Body of pancreas (tissue), 4 donors: ENCODE results near the gene TSR2. TPM values are rescaled to one million over a fixed set of nuclear protein-coding genes. Genes with fewer than 3 reads are reported as not detected.
A peak's percentile ranks its signal among the peaks of the same experiment; 100 is the strongest.

Experiments
- ATAC-seq: fragments of 150-250 bp; one replicate; pipeline ENCODE4 v1.9.1; 2016
- DNase-seq, 4 donors: peaks; one replicate each; pipeline ENCODE4 v3.0.0-alpha.2; 2019
- H3K27ac ChIP-seq, 4 donors: fragments of 200-600 bp; sonication (generic); 1 replicate in 3 of 4; 2 replicates in 1 of 4; pipeline versions ENCODE4 v1.5.1 to v1.6.1; 2016 to 2019; ENCODE audit warnings: mild to moderate bottlenecking in 1 of 4, mixed read lengths in 1 of 4, moderate library complexity in 1 of 4
- H3K27me3 ChIP-seq, 2 donors: fragments of 200-600 bp; sonication (generic); one replicate each; pipeline ENCODE4 v1.6.0; 2016; ENCODE audit warnings: mild to moderate bottlenecking in 1 of 2
- H3K36me3 ChIP-seq, 2 donors: fragments of 200-600 bp; sonication (generic); replicated peaks in 1 of 2; 2 replicates each; pipeline ENCODE4 v1.5.1; 2016; ENCODE audit warnings: low read depth in 2 of 2; ENCODE audit not compliant: insufficient read depth in 1 of 2
- H3K4me1 ChIP-seq: fragments of 200-600 bp; sonication (generic); one replicate; pipeline ENCODE4 v1.6.0; 2016
- H3K4me3 ChIP-seq, 2 donors: fragments of 200-600 bp; sonication (generic); 1 replicate in 1 of 2; 2 replicates in 1 of 2; pipeline ENCODE4 v1.5.1; 2016 to 2019
- H3K9me3 ChIP-seq, 3 donors: fragments of 200-600 bp; sonication (generic); 1 replicate in 2 of 3; 2 replicates in 1 of 3; pipeline ENCODE4 v1.5.1; 2016
- CTCF ChIP-seq, 7 experiments: fragments of 450-650 bp in 4 of 7; fragments of 200-600 bp in 3 of 7; sonication (generic) in 3 of 7; IDR thresholded peaks; one replicate each; pipeline ENCODE4 v1.5.1; 2016 to 2019; ENCODE audit warnings: antibody characterized with exemption in 7 of 7
- POLR2A ChIP-seq, 3 donors: fragments of 450-650 bp; IDR thresholded peaks; one replicate each; pipeline ENCODE4 v1.6.1; 2016; ENCODE audit warnings: antibody characterized with exemption in 3 of 3, mild to moderate bottlenecking in 2 of 3
- WGBS, 2 donors: methylation state at CpG; one replicate each; pipeline ENCODE4 v1.1.5; 2017; 5-methylcytosine and 5-hydroxymethylcytosine counted together
- intact Hi-C: fragments of 100-400 bp; cut with DNase I; formaldehyde crosslinking; loops from one replicate; pipeline ENCODE4 v1.15.1; 2023
- total RNA-seq, 2 donors: library from RNA; depleted of rRNA; stranded (reverse); fragments of >200 nt; gene quantifications; one replicate each; pipeline ENCODE4 v1.1.0, GENCODE V29; 2016

Gene TSR2
- total RNA-seq, 2 donors from 2014 or later: 11.2 to 14.8 TPM

DNA sequence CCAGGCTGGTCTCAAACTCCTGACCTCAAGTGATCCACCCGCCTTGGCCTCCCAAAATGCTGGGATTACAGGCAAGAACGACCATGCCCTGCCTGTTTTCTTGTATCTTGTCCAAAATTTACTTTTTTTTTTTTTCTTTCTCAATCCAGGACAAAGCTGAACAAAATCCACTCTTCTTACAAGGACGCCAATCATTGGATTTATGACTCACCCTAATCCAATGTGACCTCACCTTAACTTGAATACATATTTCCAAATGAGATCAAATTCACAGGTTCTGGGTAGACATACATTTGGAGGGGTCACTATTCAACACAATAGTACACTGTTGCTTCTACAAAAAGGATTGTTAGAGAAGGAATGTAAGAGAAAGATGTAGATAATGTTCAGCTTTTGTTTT, 18.0 kb upstream of the TSR2 start:
- Histone ChIP-seq H3K9me3 (no peaks in the 10 kb centered on the region), H3K4me1 (peaks cover 14% of the 10 kb centered on the region), H3K27ac (no peak overlapping the region), H3K36me3 (no peaks in the 10 kb centered on the region), H3K27me3 (no peaks in the 10 kb centered on the region), H3K4me3 (no peak overlapping the region)
- WGBS, 2 donors: 83 to 84% methylated on average over 3 of the region's 3 CpGs
- no peak for TF ChIP-seq CTCF (IDR thresholded peaks at IDR 0.05)
- TF ChIP-seq POLR2A (IDR thresholded peaks at IDR 0.05): no peak
- intact Hi-C loops: no loop called here
- ATAC-seq: no peak
- DNase-seq: no peak

DNA sequence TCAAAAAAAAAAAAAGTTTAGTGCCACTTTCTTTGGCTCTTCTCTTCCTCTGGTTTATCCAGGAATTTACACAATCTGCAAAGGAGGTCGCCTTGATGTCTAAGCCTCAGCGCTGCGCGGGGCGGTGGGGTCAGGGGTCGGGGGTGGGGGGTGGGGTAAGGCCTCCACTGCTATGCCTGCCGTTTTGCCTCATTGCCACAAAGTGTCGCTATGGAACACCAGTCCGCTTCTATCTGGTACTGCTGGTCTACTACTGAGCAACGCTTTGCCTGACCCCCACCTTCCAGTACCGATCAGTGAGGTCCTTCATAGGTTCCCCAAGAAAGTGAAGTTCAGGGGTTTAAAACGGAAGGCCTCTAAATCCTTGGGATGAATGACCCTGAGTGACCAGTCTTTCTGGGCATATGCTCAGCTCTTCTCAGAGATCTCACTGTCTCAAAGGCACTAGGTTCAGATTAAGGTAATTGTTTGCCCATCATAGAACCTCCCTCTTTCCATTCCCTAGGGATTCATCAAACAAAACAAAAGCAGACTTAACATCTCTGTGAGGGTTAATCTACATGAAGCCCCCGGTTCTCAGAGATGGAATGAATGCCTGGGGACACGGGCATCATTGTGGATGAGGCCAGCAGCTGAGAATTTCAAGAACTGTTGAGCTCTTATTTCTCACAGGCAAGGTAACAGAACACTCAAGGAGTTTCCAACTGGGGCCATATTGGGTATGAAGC, 16.9 kb upstream of the TSR2 start:
- no peak for TF ChIP-seq POLR2A (IDR thresholded peaks at IDR 0.05)
- TF ChIP-seq CTCF (IDR thresholded peaks at IDR 0.05): no peak
- no peaks in the 10 kb centered on the region for H3K9me3 ChIP-seq
- no peaks in the 10 kb centered on the region for H3K36me3 ChIP-seq
- no peak for DNase-seq
- no peak overlapping the region for H3K4me3 ChIP-seq
- intact Hi-C loops: no loop called here
- 58 to 72% methylated on average over 6 to 8 of the region's 14 CpGs for WGBS, 2 donors
- ATAC-seq: no peak
- H3K27ac ChIP-seq: no peak overlapping the region
- peaks cover 14% of the 10 kb centered on the region for H3K4me1 ChIP-seq
- H3K27me3 ChIP-seq: no peaks in the 10 kb centered on the region

DNA sequence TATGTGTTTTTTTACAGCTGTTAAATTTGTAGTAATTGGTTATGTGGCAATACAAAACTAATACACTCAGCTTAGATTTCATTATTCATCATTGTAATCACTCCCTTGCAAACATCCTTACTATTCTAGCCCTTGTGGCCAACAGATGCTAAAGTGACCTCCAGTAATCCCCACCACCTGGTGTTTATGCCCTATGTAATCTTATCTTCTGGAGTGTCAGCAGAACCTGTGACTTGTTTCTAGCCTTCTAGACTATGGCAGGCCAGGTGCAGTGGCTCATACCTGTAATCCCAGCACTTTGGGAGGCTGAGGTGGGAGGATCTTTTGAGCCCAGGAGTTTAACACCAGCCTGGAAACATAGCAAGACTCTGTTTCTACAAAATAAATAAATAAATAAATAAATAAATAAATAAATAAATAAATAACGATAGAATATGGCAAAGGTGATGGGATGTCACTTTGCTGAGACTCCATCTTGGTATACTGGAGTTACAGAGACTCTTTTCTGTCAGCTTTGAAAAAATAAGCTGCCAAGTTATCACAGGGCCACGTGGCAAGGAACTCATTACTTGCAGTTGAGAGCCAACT, 12.3 kb upstream of the TSR2 start:
- TF ChIP-seq POLR2A (IDR thresholded peaks at IDR 0.05) (no peak), CTCF (IDR thresholded peaks at IDR 0.05) (no peak)
- H3K9me3 ChIP-seq: no peaks in the 10 kb centered on the region
- no peak overlapping the region for H3K4me3 ChIP-seq
- DNase-seq: peak in 2 of 4 donors; percentile 32 to 33
- intact Hi-C loops: no loop called here
- ATAC-seq: peak; percentile 52
- 43 to 46% methylated on average over 2 of the region's 2 CpGs for WGBS, 2 donors
- no peaks in the 10 kb centered on the region for H3K36me3 ChIP-seq
- H3K4me1 ChIP-seq: no peaks in the 10 kb centered on the region
- no peaks in the 10 kb centered on the region for H3K27me3 ChIP-seq
- H3K27ac ChIP-seq: no peak overlapping the region

GRCh38 chrX:54430519-54430918, 9.7 kb upstream of the TSR2 start:
- no peaks in the 10 kb centered on the region for H3K27me3 ChIP-seq
- ATAC-seq (no peak), DNase-seq (no peak)
- H3K36me3 ChIP-seq: no peaks in the 10 kb centered on the region
- no peaks in the 10 kb centered on the region for H3K4me1 ChIP-seq
- no peaks in the 10 kb centered on the region for H3K9me3 ChIP-seq
- no peak overlapping the region for H3K27ac ChIP-seq
- no peak for TF ChIP-seq POLR2A (IDR thresholded peaks at IDR 0.05)
- TF ChIP-seq CTCF (IDR thresholded peaks at IDR 0.05): no peak
- H3K4me3 ChIP-seq: no peak overlapping the region
- intact Hi-C loops: no loop called here

- Histone ChIP-seq H3K27me3 (no peaks in the 10 kb centered on the region), H3K4me1 (peaks cover 7% of the 10 kb centered on the region), H3K4me3 (no peak overlapping the region), H3K9me3 (no peaks in the 10 kb centered on the region), H3K36me3 (no peaks in the 10 kb centered on the region), H3K27ac (no peak overlapping the region)
- no peak for TF ChIP-seq CTCF (IDR thresholded peaks at IDR 0.05)
- no peak for TF ChIP-seq POLR2A (IDR thresholded peaks at IDR 0.05)
- 60 to 78% methylated on average over 2 of the region's 2 CpGs for WGBS, 2 donors
- intact Hi-C loops: no loop called here
- ATAC-seq (no peak), DNase-seq (no peak)
Measured at GRCh38 chrX:54435121-54435520, 5.1 kb upstream of the TSR2 start.
